ENCODE measurements around the gene KRTAP29-1.

The KRTAP29-1 gene

DNA sequence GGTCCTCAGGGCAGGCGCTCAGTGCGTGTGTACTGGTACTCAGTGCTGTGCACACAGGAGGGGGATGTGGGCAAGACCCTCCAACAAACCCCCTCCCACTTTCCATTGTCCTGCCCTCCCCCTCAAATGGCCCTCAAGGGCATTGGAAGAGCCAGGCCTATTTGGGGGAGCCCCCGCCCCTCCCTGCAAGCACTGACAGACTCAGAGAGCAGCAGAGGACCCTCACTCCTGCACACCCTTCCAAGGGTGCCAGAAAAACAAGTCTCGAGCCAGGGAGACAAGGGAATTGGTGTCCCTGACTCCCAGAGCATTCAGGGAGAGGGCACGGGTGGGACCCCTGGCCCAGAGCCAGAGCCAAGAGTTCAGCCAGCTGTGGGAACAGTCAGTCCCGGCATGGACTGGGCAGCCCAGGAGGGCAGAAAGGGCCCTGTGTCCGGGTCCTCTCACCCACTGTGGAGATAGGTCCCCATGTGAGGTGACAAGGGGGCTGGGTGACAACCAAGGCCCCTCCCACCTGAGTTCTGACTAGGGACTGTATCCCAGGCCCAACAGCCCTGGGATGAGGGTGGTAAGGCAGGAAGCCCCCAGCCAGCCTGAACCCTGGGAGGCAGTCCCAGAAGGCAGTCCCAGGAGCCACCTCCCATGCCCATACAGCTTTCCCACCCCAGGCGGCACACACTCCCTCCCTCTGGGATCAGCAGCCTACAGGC is 24.9 kb upstream of the KRTAP29-1 start:
- no peak for DNase-seq

DNA sequence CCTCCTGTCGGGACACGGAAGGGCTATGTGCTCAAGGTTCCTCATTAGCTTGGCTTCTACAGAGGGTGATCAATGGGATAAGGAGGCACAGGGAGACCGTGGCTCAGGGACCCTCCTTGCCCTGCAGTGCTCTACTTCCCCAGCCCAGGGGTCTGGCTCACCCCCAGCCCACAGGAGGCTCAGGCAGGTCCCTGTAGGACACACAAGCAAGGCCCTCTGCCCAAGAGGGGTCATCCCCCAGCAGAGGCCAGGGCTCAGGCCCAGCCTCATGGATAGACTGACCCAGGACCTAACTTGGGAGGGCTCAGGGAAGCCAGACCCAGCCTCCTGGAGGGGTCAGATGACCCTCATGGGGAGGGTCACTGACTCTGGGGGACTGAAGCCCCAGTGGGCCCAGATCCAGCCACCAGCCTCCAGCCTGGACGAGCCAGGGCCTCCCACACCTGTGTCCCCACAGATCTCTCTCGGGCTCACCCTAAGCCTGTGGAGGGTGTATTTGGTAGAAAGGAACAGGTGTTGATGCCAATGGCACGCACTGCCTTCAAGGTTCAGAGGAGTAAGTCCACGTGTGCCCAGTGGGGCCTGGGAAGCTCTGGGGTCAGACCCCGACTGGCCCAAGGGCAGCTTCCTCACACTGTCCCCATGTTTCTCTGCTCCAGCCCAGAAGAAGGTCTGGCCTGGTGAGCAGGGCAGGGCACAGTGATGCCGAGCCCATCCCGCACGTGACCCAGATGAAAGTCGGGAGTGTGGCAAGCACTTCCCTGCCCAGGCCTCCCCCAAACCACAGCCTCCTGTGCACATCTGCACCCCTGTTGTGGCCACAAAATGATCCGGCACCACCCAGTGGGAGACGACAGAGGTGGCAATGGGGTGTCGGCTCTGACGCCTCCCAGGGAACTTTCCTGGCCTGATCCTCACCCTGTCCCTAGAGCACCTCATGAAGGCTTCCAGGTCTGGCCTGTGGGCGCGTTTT is 23.8 kb upstream of the KRTAP29-1 start:
- no peak for DNase-seq

DNA sequence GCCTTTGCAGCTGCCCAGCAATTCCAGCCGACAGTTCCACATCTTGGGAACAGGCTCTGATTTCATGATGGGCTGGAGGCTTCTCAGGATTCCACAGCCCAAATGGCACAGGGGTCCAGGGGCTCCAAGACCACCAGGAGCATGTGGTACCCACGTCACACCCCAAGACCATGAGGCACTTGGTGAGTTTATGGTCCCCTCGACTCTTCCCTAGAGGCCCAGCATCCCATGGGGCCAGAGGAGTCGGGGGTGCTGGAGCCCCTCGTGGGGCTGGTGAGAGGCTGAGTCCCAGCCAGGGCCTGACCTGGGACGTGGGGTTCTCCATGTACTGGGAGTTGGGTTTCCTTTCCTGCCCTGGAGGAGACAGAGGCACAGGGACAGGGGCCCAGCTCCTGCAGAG is 23.0 kb upstream of the KRTAP29-1 start:
- no peak for DNase-seq

DNA sequence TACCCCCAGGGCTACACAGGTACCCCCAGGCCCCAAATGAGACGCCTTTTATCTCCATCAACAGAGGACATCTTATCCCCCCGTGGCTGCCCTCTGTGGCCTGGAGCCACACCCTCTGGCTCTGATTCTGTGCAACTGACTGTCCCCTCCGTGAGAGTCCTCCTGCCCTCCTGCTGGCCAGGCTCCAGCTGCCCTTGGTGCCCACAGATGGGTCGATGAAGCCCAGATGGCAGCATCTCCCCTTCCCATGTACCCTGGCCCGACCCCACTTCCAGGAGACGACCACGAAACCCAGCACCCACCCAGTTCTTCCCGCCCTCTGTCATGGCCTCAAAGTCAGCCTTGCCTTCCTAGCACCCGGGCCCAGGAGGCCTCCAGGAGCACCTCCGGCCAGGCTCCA is 22.5 kb upstream of the KRTAP29-1 start:
- DNase-seq, result no peak

DNA sequence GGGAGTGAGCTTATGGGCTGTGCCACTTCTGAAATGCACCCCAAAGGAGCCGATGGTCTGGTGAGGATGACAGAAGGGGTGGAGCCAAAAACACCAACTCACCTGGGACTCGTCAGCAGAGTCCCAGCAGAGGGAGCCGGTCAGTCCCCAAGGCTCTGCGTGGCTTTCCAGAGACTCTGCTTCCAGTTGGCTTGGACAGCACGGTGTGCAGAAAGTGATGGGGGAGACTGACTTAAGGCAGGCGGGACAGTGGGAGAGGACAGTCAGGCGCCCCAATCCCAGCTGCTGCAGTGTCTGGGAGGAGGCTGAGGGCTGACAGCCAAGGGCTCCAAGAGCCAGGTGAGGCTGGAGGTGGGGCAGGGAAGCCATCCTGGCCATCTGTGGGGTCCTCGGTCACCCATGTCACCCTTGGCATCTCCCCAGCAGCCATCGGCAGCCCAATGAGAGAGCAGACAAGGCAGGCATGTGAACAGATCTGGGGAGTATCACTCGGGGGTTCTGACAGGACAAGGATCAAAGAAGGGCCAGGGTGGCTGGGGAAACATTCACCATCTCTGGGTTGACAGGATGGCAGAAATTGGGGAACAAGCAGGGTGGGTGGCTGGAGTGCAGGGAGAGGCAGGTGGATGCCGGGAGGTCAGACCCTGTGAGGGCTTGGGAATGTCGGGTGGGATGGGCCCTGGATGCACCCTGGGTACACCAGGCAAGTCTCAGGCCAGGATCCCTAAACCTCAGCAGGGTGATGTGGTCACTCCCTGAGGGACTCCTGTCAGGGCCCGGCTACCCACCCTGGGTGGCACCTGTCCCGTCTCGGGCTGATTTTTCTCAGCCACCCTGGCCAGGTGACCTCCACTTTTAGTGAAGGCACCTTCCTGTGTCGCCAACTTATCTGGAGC is 21.8 kb upstream of the KRTAP29-1 start:
- no peak for DNase-seq

DNA sequence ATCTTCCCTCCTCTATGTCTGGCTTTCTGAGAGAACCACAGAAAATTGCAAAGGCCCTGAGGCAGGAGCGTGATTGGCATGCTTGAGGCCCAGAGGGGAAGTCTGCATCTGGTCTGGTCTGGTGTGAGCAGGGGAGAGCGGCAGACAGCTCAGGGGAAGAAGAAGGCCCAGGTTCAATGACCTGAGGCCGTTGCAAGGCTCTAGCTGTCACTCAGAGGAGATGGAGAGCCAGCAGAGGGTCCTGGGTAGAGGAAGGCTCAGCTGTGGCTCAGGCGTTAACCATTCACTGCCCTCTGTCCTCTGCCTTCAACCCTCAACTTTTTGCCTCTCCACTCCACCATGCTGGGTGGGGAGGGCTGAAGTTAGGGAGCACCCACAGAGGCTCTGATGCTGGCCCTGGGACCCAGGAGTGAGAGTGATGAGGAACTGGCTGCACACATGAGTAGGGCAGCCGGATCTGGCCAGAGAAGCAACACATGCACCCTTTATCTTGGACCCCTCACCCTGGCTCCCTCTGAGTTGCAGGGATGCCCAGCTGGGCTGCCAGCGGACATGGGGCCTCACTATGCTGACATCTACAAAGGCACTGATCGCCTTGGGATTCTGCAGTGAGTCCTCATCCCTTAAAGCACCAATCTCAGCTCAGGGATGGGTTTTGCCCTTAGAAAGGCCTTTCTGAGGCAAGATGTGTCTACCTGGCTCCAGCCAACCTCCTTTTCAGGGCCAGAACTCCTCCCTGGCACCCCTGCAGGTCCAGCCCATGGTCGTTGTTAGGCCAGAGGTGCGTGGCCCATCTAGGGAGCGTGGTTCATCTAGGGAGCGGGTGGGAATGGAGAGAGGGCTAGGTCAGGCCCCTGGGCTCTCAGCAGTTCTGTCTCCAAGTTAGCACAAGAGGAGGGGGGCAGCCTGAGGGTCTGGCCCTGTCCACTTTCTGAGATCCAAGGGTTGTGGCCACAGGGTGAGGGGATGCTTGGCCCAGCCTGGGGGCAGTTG is 20.5 kb upstream of the KRTAP29-1 start:
- no peak for DNase-seq

DNA sequence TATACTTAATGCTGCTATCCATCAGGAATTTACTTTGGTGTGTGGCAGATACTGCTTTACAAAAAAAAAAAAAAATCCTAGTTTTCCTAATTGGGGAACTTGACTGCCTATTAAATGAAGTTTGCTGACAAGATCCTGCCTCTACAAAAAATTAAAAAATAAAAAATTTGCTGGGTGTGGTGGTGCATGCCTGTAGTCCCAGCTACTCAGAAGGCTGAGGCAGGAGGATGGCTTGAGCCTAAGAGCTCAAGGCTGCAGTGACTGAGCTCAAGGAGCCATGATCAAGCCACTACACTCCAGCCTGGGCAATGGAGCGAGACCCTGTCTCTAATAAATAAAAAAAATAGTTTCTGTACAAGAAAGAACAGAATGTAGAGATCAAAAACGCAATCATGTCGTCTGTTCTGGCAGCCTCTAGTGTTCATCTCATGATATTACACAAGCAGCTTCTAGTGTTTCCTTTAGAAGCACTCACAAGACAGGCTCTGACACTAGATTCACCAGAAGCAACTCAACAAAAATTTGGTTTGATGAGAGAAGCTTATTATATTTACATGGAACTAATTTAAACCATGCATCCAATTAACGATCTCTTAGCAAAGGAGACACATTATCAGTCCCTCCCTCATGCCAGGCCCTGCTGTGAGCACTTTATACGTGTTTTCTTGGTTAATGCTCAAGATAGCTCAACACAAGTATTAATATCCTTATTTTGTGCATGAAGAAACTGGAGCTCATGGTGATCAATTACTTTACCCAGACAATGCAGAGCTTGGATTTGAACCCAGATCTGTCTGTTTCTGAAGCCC is 19.6 kb upstream of the KRTAP29-1 start:
- no peak for DNase-seq

DNA sequence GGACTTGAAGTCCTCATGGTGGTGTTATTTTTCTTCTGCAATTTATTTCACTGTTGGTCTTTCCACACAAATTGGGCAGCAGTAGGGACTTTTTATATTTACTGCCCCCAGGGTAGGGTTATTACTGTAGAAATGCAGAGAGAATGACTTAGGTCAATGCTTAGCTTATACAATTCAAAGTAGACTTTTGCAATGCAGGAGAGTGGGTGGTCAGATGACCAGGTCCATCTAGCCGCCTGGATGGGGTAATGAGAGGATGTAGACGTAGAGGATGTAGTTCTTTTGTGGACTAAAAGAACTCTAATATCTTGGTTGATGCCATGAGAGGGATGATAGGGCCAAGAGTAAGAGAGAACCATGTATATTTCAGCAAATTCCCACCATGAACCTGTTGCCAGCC is 15.6 kb upstream of the KRTAP29-1 start:
- DNase-seq, result no peak

DNA sequence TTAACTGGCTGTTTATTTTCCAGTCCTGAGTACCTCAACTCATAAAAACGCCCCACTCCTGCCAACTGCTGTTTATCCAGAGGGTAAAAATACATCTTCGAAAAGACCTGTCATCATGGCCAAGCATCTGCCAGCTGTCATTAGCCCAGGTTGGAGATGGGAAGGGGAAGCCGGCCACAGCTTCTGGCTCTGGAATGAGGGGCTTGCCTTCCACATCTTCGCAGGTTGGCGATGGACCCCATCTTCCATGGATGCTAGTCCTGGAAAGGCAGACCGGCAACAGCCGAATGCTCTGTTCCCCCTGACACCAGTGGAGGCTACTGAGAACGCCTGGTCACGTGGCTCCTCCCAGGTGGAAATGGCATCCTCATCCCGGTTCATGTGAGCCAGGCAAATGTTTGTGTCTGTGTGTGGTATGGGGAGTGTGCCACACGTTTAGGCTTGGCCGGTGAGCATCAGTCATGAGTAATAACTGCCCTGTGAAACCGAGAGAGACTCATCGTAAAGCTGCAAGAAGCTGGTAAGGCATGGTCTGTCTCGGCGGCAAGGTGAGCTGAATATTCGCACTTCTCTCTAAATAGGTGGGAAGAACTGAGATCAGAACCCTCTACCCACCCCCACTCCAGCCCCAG is 13.3 kb upstream of the KRTAP29-1 start:
- DNase-seq, result no peak

DNA sequence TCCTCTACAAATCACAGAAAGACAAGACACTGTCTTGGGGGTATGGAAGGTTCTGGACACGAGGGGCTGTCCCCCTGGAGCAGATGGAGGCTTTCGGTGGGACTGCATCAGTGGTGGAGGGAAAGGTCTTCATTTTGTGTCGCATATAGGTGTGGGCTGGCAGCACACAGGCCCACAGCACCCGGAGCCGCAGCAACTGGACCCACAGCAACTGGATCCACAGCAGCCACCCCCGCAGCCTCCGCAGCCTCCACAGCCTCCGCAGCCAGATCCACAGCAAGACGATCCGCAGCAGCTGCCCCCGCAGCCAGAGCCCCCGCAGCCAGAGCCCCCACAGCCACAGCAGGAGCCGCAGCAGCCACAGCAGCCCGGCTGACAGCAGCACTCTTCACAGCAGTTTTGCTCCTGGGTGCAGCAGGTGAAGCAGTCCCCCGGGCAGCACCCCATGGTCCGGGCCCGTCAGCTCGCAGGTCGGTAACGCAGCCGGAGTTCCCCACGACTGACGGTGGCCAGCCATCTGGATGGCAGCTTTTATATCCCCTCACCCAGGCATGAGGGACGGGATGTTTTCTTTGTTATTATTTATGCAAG is 12.6 kb upstream of the KRTAP29-1 start, which contains the start of gene KRTAP17-1:
Gene KRTAP17-1 (minus strand): TSS at position 507 of the 591 bp plus-strand sequence. CDS start 60 bp downstream, at position 447.
- no peak for DNase-seq

DNA sequence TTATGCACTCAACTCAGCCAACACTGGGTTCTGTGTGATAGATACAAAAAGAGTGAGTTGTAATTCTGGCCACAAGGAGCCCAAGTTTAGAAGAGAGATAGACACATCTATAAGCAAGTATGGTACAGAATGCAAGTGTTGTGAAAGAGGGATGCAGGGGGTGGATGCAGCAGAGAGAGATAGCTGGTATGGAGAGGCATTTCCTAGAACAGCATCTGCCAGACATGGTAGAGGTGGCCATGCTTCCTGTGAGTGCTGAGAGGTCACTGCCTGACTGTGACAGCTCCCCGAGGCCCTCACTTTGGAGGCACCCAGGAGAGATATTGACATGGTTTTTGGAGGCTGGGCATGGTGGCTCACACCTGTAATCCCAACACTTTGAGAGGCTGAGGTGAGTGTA is 8.5 kb upstream of the KRTAP29-1 start:
- DNase-seq, result no peak

DNA sequence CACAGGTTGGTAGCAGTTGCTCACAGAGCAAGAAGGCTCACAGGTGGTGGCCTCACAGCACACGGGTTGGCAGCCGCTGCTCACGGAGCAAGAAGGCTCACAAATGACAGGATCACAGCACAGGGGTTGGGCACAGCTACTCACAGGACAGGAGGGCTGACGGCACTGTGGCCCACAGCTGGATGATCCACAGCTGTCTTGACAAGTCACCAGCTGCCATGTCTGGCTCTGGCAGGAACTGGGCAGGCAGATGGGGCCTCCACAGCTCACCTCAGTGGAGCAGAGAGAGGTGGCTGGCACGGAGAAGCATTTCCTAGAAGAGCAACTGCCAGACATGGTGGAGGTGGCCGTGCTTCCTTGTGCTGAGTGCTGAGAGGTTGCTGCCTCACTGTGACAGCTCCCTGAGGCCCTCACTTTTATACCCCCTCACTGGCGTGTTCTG is 6.3 kb upstream of the KRTAP29-1 start, which contains the start of gene KRTAP16-1:
Gene KRTAP16-1 (minus strand): TSS at position 392 of the 442 bp plus-strand sequence. CDS start 56 bp downstream, at position 336.
- no peak for DNase-seq

DNA sequence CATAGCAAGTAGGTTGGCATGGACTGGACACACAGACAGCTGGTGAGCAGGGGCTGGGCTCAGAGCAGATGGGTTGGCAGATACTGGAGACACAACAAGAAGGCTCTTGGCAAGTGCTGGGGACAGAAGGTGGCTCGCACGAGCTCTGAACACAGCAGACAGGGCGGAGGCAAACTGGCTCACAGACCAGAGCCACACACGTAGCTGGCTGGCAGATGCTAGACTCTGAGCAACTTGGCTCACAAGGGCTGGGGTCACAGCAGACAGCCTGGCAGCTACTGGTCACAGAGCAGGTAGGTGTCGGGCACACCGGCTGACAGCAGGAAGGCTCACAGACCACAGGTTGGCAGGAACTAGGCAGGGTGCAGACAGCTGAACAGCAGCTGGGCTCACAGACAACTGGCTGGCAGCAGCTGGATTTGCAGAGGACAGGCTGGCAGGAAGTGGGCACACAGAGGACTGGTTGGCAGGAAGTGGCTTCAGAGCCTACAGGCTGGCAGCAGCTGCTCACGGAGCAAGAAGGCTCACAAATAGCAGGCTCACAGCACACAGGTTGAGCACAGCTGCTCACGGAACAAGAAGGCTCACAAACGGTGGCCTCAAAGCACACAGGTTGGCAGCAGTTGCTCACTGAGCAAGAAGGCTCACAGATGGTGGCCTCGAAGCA is 5.7 kb upstream of the KRTAP29-1 start:
- no peak for DNase-seq

DNA sequence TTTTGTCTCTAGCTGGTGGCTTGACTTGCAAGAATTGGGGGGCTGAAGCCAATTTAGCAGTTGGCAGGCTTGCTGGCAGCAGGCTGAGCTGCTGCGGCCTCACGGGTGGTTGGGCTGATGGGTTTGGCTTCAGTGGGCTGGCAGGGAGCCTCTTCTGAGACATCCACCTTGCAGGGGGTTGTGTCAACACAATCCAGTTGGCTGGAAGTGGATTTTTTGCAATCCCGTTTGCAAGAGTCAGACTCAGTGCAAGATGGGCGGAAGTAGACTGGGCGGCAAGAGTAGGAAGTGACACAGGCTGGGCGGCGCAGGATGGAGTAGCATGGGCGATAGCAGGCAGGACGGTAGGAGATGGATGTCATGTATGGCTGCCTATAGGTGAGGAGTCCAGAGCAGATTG is 5.0 kb upstream of the KRTAP29-1 start:
- DNase-seq, result no peak

DNA sequence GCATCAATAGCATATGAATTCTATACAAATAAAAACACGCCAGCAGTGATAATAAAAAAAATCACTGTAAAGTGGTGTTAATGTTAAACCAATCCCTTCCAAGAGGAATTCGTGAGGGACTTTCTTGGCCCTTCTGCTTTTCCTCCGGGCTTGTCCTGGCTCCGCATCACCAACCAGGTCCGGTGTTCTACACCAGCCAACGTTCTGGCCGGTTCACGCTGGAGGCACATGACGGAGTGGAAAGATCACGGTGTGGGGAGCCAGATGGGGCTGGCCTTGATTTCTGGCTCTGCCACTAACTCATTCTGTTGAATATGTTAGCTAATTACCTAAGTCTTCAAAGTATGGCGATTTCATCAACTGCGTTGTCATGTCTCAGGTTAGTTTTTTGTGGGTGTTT is 1.4 kb upstream of the KRTAP29-1 start:
- DNase-seq, result no peak

DNA sequence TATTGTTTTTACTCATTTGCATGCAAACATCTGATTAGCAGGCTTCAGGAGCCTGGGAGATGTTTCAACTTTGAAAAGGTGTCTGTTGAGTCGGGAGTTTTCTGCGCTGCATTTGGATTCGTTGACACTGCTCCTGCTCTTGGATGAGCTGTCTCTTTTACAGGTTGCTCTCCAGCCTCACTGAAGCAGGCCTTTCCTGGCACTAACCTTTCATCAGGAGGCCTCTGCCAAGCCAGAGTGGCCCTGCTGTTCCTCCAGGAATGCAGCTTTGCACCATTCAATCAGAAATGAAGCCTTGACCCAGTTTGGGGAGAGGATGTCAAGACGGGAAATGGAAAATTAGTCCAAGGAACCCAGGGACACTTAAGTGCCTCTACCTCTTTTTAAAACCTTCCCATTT is 330 bp upstream of the KRTAP29-1 start:
- DNase-seq, result no peak

DNA sequence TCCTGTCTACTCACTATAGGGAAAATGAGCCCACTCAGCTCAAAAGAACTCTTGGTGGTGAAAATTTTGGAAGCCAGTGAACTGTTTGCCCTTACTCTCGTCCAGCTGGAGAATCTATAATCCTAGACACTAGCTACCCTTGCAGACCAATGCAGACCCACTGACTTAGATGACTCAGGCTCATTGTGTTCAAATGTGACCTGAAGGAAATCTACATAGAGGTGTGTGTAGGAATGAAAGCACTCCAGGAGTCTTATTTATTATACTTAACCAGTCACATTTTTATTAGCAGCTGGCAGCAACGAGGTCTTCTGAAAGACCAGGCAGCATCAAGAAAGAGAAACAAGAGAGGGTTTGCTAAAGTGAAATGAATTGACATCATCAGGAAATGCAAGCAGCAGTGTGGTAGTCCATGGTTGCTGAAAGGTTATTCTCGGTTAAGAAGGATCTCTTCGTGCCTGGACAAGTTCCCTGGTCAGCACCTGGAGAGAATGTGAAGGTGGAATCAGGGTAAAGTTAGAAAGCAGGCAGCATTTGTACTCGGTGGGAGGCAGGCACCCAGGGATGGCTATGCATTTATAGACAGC is 1.4 kb downstream of the KRTAP29-1 start:
- DNase-seq, result no peak

DNA sequence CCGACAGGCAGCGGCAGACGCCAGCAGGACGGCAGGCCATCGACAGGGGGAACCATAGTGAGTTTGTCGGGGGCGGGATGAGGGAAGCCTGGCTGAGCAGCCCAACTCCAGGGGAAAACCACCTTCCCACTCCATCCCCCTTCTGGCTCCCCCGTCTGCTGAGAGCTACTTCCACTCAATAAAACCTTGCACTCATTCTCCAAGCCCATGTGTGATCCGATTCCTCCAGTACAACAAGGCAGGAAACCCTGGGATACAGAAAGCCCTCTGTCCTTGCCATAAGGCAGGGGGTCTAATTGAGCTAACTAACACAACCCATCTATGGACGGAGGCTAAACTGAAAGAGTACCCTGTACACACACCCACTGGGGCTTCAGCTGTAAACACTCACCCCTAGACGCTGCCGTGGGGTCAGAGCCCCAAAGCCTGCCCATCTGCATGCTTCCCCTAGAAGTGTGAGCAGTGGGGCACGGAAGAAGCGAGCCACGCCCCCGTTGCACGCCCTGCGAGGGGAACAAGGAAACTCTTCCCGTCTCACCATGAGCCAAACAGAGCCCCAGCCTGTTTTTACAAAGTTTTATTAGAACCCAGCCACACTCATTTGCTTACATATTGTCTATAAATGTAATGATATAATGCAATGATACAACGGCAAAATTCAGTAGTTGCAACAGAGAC is 4.1 kb downstream of the KRTAP29-1 start:
- DNase-seq, result no peak

All from cortex of kidney (tissue), 1 donor.